ENCODE measurements around the gene USO1.
"Not testable (repeated sequence)": the region's sequence is repeated elsewhere in the genome, so short reads cannot be mapped to it uniquely, and the experiment has no call there.

USO1 gene

DNA sequence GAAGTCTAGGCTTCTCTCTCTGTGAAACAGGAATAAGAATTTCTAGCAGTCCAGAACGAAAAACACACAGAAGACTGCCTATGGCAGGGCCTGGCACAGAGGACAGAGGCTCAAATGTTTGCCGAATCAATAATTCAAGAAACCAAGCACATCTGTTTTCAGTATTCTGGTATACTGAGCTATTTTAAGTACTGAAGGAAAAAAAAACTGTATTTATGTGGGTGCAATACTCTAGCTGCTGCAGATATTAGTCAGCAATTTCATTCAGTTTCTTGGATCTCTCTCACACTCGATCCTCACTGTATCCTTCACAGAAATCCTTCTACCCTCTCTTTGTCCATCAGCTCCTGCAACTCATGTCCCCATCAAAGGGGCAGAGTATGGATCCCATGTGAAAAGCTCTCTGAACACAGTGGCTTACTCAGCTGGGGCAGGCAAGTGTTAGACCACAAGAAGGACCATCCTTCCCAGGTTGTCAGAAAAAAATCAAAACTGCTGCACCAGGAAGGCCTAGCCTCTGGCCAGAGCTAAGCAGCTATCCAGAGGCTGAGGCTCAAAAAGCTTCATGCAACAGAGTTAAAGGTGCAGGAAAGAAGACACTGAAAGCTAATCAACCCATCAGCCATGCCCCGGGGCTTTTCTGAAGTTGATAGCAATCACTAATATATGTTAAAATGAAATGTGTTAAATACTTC, 9.1 kb upstream of the USO1 start:
- no peak for DNase-seq

DNA sequence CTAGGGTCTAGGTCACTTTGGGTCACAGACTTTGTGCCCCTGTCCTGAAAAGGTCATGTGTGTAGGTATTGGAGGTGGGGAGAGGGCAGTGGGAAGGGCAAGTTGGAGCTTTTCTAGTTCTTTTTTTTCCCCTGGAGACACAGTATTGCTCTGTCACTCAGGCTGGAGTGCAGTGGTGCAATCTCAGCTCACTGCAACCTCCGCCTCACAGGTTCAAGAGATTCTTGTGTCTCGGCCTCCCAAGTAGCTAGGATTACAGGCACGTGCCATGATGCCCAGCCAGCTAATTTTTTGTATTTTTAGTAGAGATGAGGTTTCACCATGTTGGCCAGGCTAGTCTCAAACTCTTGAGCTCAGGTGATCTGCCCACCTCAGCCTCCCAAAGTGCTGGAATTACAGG, 8.3 kb upstream of the USO1 start:
- DNase-seq: not testable (repeated sequence)

- no peak for DNase-seq
Measured at GRCh38 chr4:75717408-75717807, 7.0 kb upstream of the USO1 start.

DNA sequence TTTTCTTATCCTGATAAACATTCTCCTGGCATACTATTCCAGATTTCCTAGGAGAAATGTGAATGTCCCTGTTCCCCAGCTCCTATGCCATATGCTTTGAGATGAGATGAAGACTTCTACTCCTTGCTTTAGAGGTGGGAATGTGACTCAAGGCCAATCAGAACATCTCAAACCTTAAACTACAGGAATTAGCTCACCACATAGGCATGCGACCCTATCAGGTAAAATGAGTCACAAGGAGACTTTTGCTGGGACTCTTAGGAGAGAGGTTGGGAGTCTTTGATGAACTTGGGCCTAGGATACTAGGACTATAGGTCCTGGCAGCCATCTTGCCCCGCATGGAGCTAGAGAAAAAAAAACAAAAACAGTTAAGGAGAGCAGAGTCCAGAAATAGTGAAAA, 5.8 kb upstream of the USO1 start:
- DNase-seq: no peak

DNA sequence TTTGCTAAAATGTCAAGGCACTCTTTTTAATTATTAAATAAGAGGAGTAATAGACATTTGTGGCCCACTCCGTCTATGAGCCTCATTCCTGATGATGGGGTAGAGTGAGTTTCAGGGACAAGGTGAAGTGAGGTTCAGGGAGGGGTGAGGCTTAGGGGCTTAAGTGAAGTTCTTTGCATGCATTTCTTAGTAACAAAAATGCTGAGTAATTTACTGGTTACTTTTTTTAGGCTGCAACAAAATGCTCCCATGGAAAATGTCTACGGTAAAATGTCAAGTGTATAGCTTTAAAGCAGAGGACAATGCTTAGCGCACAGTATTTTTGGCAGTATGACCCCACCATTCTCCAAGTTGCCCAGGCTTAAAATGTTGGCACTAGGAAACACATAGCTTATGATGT, 2.0 kb upstream of the USO1 start:
- DNase-seq: no peak

- DNase-seq: no peak
Measured at GRCh38 chr4:75723163-75724065, 963 bp upstream of the USO1 start.

DNA sequence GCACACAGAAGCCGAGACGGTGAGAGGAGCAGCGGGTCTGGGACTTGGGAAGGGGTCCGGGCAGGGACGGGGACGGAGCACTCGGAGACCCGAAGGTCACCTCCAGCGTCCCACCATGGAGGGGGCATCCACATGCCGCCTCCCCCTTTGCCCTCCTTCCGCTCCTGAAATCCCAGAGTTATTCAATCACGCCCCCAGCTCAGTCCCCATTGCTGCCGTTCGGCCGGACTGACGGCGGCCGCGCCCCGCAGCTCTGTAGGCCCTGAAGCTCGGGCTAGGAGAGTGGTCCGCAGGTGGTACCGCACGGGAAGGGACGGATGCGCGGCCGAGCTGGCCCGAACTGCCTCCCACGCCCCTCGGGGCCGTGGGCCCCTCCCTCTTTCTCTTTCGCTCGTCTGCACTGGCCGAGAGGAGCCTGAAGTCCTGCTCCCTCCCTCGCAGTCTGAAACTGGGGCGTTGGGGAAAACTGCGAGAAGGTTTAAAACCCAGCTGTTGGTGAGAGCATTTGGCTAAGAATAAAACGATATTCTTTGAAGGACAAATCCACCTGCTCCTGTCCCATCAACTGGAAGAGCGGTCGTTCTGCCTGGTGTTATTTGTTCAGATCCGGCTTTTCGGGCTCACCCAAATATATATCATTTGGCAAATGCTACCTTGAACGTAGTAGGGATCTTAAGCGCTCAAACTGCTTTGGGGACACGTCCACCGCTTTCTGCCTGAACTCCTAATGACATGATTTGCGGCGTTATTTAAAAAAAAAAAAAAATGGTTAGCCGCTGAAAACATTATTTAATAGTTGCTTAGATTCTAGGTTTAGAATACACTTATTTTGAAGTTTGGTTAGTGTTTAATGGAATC, 719 bp downstream of the USO1 start:
- DNase-seq: peak; percentile 15 to 24

- not testable (repeated sequence) for DNase-seq
Measured at GRCh38 chr4:75725942-75726538, 1.7 kb downstream of the USO1 start.

DNA sequence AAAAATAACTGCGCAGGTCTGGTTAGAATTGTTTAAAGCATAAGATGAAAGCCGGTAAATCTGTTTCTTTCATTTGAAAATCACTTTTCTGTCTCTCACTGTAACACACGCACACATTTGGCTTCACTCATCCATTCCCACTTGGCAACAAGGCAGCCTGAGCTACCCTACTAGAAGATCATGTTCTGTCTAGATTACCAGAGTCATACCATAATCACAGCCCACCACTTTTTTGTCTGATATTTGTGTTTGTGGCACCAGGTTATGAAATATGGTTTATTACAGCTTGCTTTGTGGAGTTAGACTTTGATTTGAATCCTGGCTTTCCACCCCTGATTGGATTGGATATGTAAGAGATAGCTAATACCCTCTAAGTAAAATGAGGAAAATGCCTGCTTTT, 2.2 kb downstream of the USO1 start:
- no peak for DNase-seq

DNA sequence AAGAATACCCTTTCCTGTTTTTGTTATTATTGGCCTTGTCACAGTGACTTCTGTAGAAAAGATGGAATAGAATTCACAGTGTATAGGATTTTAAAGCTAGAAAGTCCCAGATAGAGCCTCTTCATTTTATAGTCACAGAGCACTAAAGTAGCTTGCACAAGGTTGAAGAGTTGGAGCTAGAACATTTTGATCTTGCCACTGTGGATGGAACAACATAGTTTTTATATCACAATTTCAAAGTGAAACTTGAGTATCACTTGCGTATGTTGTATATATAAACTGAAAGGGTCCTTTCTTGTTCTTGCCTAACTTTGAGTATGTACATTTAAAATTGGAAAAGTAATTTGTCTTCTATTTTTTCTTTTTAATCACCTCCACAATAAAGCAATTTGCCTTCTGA, 2.7 kb downstream of the USO1 start:
- DNase-seq: no peak

GRCh38 chr4:75729836-75730235, 5.5 kb downstream of the USO1 start:
- no peak for DNase-seq

GRCh38 chr4:75733369-75733768, 9.0 kb downstream of the USO1 start:
- no peak for DNase-seq

GRCh38 chr4:75735525-75735924, 11.1 kb downstream of the USO1 start:
- no peak for DNase-seq

GRCh38 chr4:75736862-75737261, 12.5 kb downstream of the USO1 start:
- DNase-seq: no peak

GRCh38 chr4:75737398-75737797, 13.0 kb downstream of the USO1 start:
- no peak for DNase-seq

- no peak for DNase-seq
Measured at GRCh38 chr4:75741027-75741426, 16.6 kb downstream of the USO1 start.

DNA sequence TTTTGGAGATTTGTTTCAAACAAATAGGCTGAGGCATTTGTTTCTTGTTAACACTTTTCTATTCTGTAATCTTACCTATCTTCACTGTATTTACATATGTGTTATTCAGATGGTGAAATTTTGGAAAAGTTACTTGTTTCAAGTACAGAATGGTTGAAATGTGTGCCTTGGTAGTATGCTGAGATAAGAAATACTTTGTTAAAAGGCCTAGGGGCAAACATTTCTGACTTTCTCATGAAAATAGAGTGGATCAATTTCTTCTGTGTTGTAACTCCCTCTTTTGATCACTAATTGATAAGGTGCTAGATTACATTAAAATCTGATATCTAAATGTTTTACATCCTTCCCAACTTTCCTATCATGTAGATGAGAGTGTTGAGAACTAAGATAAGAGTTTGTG, 18.1 kb downstream of the USO1 start:
- no peak for DNase-seq

DNA sequence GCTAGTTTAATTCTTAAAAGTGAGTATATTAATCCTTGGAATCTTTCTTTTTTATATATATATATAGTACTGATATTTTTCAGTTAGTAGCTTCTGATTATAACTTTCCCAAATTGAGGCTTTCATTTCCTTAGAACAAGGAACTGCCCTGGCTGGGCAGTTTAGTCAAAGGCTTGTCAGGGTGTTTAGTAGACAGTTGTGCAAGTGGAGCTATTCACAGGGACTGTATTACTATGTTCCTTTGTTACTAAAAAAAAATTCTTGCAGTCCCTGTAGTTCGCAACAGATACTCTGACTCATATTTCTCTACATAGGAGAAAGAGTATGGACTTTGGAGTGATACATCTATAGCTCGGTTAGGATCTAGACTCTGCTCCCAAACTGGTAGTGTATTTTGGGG, 20.8 kb downstream of the USO1 start:
- DNase-seq: no peak

GRCh38 chr4:75745721-75746199, 21.4 kb downstream of the USO1 start:
- no peak for DNase-seq

DNA sequence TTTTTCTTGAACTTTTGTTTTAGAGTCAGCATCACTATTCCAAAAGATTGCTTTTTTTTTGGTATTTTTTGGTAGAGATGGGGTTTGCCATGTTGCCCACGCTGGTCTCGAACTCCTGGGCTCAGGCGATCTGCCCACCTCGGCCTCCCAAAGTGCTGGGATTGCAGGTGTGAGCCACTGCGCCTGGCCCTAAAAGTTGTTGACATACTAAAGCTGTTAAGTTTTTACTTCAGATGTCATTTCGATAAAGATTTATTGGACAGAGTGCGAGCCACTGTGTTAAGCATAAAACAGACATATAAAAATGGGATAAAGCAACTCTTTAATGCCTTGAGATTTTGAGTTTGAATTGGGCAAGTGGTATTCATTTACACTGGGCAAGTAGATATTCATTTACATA, 28.3 kb downstream of the USO1 start:
- DNase-seq: no peak

DNA sequence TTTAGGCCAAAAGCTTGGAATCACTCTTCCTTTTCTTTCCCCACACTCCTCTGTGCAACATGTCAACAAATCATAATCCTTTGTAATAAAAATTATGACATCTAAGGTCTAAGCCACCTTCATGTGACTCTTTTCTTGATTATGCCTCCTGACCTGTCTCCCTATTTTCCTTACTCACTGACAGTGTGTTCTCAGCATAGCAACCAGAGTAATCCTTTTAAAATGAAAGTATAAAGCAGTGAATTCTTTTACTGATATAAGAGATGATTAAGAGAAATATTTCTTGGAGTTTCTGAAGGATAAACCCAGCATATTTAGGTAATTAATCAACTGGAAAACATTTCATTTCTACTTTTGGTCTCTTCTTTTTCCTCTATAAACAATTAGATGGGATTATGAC, 44.7 kb downstream of the USO1 start:
- DNase-seq: no peak

GRCh38 chr4:75771607-75772006, 47.2 kb downstream of the USO1 start:
- no peak for DNase-seq

GRCh38 chr4:75777589-75777988, 53.2 kb downstream of the USO1 start:
- no peak for DNase-seq
